GM10847 (cell line): ENCODE data around the gene OR6V1.

ENCODE experiments used
- POLR2A ChIP-seq: IDR thresholded peaks from 2 replicates; pipeline ENCODE4 v1.6.1; 2011; ENCODE audit not compliant: insufficient read length; ENCODE audit errors: extremely low read depth

Gene OR6V1

GRCh38 chr7:143052041-143052440, at the start of gene OR6V1:
Gene OR6V1 (plus strand): TSS chr7:143052341. CDS start chr7:143052341, 0 bp downstream.
- no peak for TF ChIP-seq POLR2A

- no peak for TF ChIP-seq POLR2A
Measured at GRCh38 chr7:143002898-143003297, 49.2 kb upstream of the OR6V1 start.

- TF ChIP-seq POLR2A, result no peak
Measured at GRCh38 chr7:143003393-143004051, 48.6 kb upstream of the OR6V1 start.

- no peak for TF ChIP-seq POLR2A
Measured at GRCh38 chr7:143005632-143006260, 46.4 kb upstream of the OR6V1 start.

- no peak for TF ChIP-seq POLR2A
Measured at GRCh38 chr7:143008007-143008901, 43.9 kb upstream of the OR6V1 start.

GRCh38 chr7:143012001-143012400, 40.1 kb upstream of the OR6V1 start:
- no peak for TF ChIP-seq POLR2A

GRCh38 chr7:143012409-143012808, 39.7 kb upstream of the OR6V1 start:
- no peak for TF ChIP-seq POLR2A

GRCh38 chr7:143013473-143013872, 38.7 kb upstream of the OR6V1 start:
- TF ChIP-seq POLR2A, result no peak

GRCh38 chr7:143013893-143014292, 38.2 kb upstream of the OR6V1 start:
- no peak for TF ChIP-seq POLR2A

- TF ChIP-seq POLR2A, result no peak
Measured at GRCh38 chr7:143015084-143015483, 37.1 kb upstream of the OR6V1 start.

- TF ChIP-seq POLR2A, result no peak
Measured at GRCh38 chr7:143015926-143016490, 36.1 kb upstream of the OR6V1 start.

- TF ChIP-seq POLR2A, result no peak
Measured at GRCh38 chr7:143016996-143017395, 35.1 kb upstream of the OR6V1 start.

- TF ChIP-seq POLR2A, result no peak
Measured at GRCh38 chr7:143018931-143019330, 33.2 kb upstream of the OR6V1 start.

- TF ChIP-seq POLR2A, result no peak
Measured at GRCh38 chr7:143023047-143023446, 29.1 kb upstream of the OR6V1 start.

- no peak for TF ChIP-seq POLR2A
Measured at GRCh38 chr7:143025371-143025770, 26.8 kb upstream of the OR6V1 start.
